Naive B cell (primary cell): ENCODE measurements around the gene MAPK12. TPM values are rescaled to one million over a fixed set of nuclear protein-coding genes. Genes with fewer than 3 reads are reported as not detected.

Experiments used
- ATAC-seq, 2 donors: fragments of 150-1000 bp; cut with Tn5 transposase; 2 replicates each; pipeline ENCODE4 v1.10.0; 2021; ENCODE audit warnings: low read depth in 2 of 2, mild to moderate bottlenecking in 2 of 2, moderate library complexity in 2 of 2
- DNase-seq: peaks from one replicate; pipeline ENCODE4 v3.0.0; 2022
- H3K27ac Mint-ChIP-seq, 6 donors: one replicate each; pipeline ENCODE4 v1.8.0; 2020 to 2022; ENCODE audit warnings: mild to moderate bottlenecking in 6 of 6, mixed read lengths in 6 of 6, moderate library complexity in 5 of 6, inconsistent platforms in 2 of 6
- H3K27me3 Mint-ChIP-seq, 3 donors: one replicate each; pipeline ENCODE4 v1.8.0; 2021 to 2022; ENCODE audit warnings: mixed read lengths in 3 of 3, mild to moderate bottlenecking in 1 of 3
- H3K36me3 Mint-ChIP-seq, 2 donors: one replicate each; pipeline ENCODE4 v1.8.0; 2020 to 2022; ENCODE audit warnings: mixed read lengths in 2 of 2, inconsistent platforms in 1 of 2, mild to moderate bottlenecking in 1 of 2
- H3K4me1 Mint-ChIP-seq, 3 donors: one replicate each; pipeline ENCODE4 v1.8.0; 2020 to 2022; ENCODE audit warnings: mixed read lengths in 3 of 3, inconsistent platforms in 1 of 3, mild to moderate bottlenecking in 1 of 3, moderate library complexity in 1 of 3
- H3K4me3 Mint-ChIP-seq, 8 donors: one replicate each; pipeline ENCODE4 v1.8.0; 2020 to 2022; ENCODE audit warnings: mild to moderate bottlenecking in 8 of 8, mixed read lengths in 8 of 8, moderate library complexity in 8 of 8, inconsistent platforms in 2 of 8
- H3K9me3 Mint-ChIP-seq, 7 donors: one replicate each; pipeline ENCODE4 v1.8.0; 2020 to 2022; ENCODE audit warnings: mixed read lengths in 7 of 7, mild to moderate bottlenecking in 5 of 7, inconsistent platforms in 2 of 7, moderate library complexity in 1 of 7
- polyA plus RNA-seq, 6 donors: library from polyadenylated mRNA; unstranded; fragments of 300-500 nt; fragmentation: Illumina TruSeq; gene quantifications; one replicate each; pipeline ENCODE4 v1.2.3, GENCODE V29; 2021; ENCODE audit warnings: low read depth in 6 of 6

Gene MAPK12
- polyA plus RNA-seq, 6 donors from 2014 or later = 0.04 to 0.19 (median 0.09) TPM; not detected in 1

DNA sequence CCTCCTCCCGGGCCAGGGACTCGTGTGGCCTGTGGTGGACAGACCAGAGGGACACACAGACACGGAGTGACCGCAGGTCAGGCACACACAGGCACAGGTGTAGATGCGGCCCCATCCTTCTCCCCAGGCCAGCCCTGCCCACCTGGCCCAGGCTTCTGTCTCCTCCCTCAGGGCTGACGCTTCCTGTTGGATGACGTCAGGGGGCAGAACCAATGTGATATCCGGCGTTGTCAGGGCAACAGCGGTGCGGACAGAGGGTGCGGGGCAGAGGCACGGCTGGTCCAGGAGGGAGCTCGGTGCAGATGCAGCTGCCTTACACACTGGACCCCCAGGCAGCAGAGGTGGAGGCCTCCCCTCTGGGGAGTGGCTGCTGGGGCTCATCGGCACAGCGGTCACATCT, 13.7 kb downstream of the MAPK12 start:
- Mint-ChIP-seq H3K9me3 (no peaks in the 10 kb centered on the region), H3K4me1 (peaks cover 20 to 36% (median 36%) of the 10 kb centered on the region in 3 donors), H3K27ac (peak overlapping the region in 4 of 6 donors; percentile 75 to 92 (median 83)), H3K27me3 (no peaks in the 10 kb centered on the region), H3K4me3 (peak overlapping the region in 3 of 8 donors; percentile 35 to 81 (median 36)), H3K36me3 (peaks cover 0 to 7% of the 10 kb centered on the region in 2 donors)
- ATAC-seq = no peak
- no peak for DNase-seq

DNA sequence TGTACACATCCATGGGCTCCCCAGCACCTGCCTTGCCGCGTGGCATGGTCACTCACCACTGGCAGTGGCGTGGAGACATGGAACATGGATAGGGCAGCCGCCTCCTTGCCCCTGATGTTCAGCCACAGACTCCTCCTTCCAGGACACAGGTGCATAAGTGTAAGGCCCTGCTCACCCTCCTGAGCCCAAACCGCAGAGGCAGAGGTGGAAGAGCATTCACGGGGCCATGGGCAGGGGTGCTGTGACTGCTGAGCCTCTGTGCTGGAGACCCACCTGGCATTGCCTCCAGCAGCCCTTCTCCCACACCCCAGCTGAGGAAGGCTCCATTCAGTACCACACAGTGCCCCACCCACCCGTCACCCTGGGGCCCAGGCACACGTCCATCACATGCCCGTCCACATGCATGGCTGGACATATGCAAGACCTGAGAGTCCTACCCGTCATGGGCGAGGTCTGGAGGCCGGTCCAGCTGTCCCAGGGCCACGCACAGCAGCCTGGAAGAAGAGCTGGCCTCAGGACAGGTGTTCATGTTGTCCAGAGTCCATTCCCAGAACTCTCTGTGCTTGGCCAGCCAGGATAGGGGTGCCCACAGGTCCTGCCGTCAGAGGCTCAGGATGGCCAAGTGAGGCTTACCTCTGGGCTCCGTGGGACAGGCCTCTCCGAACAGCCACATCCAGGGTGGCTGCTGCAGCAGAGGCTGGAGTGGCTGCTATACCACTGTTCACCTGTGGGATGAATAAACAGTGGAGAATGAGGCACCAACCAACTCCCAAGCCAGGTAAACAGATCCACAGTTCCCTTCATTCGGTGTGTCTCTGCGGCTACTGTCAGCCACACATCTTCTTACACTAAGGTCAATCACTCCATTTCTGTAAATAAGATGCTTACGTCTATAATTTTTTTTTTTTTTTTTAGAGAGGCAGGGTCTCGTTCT, 15.0 kb downstream of the MAPK12 start:
- peaks cover 0 to 7% of the 10 kb centered on the region in 2 donors for H3K36me3 Mint-ChIP-seq
- ATAC-seq (no peak), DNase-seq (no peak)
- peak overlapping the region in 4 of 6 donors; percentile 68 to 100 (median 86) for H3K27ac Mint-ChIP-seq
- no peaks in the 10 kb centered on the region for H3K27me3 Mint-ChIP-seq
- peak overlapping the region; percentile 45 to 100 (median 76) for H3K4me3 Mint-ChIP-seq
- peaks cover 18 to 47% (median 43%) of the 10 kb centered on the region in 3 donors for H3K4me1 Mint-ChIP-seq
- H3K9me3 Mint-ChIP-seq = no peaks in the 10 kb centered on the region

DNA sequence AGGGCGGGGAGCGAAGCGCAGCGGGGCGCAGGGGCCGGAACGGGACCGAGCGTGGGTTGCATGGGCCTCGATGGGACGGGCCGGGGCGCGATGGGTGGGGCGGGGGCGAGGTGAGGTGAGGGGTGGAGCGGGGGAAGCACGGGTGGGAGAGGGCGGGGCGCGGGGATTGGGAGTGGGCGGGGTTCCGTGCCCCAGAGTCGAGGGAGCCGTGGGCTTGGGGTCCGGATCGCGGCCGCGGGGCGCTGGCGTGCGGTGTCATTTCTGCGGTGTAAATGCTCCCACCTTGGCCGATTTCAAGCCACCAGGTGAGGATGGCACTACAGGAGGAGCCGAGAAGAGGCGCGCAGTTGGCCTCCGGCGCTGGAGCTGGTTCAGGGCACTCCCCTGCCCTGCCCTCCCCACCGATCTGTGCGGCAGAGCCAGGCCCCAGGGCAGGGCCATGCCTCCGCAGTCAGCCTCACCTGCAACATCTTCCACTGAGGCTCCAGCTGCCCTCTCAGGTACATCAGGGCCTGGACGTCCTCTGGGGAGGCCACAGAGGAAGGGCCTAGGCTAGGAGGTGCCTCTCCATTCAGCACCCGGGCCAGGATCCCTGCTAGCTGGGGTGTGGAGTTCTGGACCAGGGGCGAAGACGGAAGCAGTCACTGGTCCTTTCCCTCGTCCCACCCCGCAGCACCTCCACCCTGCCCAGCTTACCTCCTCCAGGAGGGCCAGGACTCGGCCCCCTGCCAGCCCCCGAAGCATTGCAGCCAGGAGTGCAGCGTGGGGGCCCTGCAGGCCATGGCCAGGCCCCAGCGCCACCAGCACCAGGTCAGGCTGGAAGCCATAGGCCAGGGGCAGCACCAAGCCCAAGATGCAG, 16.0 kb downstream of the MAPK12 start:
- Mint-ChIP-seq H3K9me3 (no peaks in the 10 kb centered on the region), H3K27me3 (no peaks in the 10 kb centered on the region), H3K4me3 (peak overlapping the region; percentile 84 to 100 (median 99)), H3K4me1 (peaks cover 25 to 58% (median 51%) of the 10 kb centered on the region in 3 donors), H3K27ac (peak overlapping the region; percentile 95 to 100 (median 100)), H3K36me3 (peaks cover 0 to 7% of the 10 kb centered on the region in 2 donors)
- ATAC-seq (peak in 1 of 2 donors; percentile 40), DNase-seq (no peak)

DNA sequence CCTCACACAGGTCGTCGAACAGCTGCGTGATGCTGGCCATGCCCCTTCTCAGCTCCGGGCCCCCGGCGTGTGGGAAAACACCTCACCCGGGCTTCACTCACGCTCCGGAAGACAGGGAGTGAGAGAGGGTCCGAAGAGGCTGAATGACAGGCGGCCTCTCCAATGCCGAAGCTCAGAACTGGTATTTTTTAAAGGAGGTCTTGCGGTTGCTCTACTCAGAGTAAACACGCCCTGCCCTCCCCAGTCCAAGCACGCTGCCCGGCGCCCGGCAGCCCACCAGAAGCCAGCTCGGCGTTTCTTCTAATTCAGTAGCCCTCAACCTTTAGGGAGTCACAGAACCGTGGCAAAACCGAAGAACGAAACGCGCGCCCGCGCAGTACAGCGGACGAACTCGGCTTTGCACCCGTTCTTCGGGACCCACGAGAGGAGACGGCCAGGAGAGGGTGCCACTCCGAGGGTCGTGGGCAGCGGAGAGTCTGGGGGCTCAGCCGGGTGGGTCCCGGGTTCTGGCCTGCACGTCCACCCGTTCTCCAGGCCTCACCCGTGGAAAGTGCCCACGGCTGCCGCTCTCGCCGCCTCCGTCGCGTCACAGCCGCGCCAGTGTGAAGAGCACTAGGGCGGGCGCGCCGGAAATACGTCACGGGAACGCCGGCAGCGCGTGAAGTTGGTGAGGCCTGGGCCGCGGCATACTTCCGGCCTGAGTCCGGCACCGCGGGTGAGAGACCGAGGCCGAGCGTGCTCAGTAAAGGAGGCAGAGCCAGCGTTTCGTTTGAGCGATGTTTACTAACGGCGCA, 16.9 kb downstream of the MAPK12 start, which contains the start of gene TUBGCP6:
TUBGCP6 (minus strand) TSS at position 604 of the 794 bp plus-strand sequence; CDS start at position 40, 564 bp downstream.
- peak; percentile 81 to 84 for ATAC-seq
- H3K4me1 Mint-ChIP-seq = peaks cover 25 to 60% (median 46%) of the 10 kb centered on the region in 3 donors

DNA sequence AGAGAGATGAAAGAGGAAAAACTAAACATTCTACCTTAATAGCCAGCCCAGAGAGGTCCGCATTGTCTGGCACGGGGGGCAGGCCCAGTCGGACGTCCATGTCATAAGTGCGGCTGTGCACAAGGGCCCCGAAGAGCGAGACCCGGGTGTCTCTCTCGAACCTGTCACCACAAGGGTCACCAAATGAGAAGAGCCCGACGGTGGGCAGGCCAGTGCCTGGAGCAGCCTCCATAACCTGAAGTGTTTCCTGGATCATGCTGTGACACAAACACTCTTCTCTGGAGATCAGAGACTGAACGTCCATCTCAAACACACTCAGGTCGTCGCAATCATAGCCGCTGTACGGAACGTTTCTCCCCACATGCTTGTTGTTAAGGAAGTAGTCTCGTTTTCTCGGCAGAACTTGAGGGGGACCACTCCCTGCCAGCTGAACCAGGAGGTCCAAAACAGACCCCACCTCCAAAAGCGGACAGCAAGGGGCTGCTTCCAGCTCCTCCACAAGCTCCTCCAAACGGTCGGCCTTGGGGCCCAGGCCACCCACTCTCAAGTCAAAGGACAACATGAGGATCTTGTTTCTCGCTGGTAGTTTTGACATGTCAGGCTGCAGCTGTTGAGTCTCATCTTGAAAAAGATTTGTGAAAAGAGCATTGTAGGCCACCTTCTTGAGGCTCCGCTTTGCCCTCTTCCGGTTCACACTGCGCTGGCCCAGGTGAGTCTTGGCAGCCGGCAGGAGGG, 17.6 kb downstream of the MAPK12 start:
- Mint-ChIP-seq H3K36me3 (peaks cover 0 to 7% of the 10 kb centered on the region in 2 donors), H3K4me1 (peaks cover 25 to 60% (median 46%) of the 10 kb centered on the region in 3 donors), H3K27me3 (no peaks in the 10 kb centered on the region), H3K4me3 (peak overlapping the region; percentile 84 to 100 (median 99)), H3K27ac (peak overlapping the region; percentile 95 to 100 (median 100)), H3K9me3 (no peaks in the 10 kb centered on the region)
- ATAC-seq = no peak
- no peak for DNase-seq

More for the DNA sequence above, 16.9 kb downstream of the MAPK12 start, which contains the start of gene TUBGCP6:
- H3K36me3 Mint-ChIP-seq = peaks cover 0 to 7% of the 10 kb centered on the region in 2 donors
- H3K9me3 Mint-ChIP-seq = no peaks in the 10 kb centered on the region
- H3K4me3 Mint-ChIP-seq = peak within 1 kb of the TSS; percentile 84 to 100 (median 99)
- H3K27ac Mint-ChIP-seq = peak within 1 kb of the TSS; percentile 95 to 100 (median 100)
- peak; percentile 93 for DNase-seq
- H3K27me3 Mint-ChIP-seq = no peaks in the 10 kb centered on the region

DNA sequence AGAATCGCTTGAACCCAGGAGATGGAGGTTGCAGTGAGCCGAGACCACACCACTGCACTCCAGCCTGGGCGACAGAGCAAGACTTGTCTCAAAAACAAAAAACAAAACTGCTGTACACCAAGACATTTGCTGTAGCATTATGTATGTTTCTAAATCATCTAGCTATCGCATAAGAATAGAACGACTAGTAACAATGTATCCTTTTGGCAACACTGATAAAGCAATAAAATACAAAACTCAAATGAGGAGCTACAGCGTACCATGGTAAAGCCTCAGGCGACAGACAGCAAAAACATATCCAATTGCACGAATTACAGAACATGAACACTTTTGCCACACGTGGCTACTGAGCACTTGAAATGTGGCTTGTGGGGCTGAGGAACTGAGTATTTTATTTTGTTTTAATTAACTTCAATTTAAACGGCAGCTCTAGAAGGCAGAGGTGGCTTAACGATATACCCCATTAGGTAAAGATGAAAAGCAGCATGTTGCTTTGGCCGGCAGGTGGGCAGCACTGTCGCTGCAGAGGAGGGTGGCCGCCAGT, 19.0 kb downstream of the MAPK12 start:
- Mint-ChIP-seq H3K27ac (peak overlapping the region in 4 of 6 donors; percentile 39 to 95 (median 61)), H3K4me3 (peak overlapping the region; percentile 84 to 100 (median 99)), H3K9me3 (no peaks in the 10 kb centered on the region), H3K36me3 (peaks cover 0 to 7% of the 10 kb centered on the region in 2 donors), H3K4me1 (peaks cover 22 to 60% (median 48%) of the 10 kb centered on the region in 3 donors), H3K27me3 (no peaks in the 10 kb centered on the region)
- ATAC-seq = no peak
- no peak for DNase-seq

DNA sequence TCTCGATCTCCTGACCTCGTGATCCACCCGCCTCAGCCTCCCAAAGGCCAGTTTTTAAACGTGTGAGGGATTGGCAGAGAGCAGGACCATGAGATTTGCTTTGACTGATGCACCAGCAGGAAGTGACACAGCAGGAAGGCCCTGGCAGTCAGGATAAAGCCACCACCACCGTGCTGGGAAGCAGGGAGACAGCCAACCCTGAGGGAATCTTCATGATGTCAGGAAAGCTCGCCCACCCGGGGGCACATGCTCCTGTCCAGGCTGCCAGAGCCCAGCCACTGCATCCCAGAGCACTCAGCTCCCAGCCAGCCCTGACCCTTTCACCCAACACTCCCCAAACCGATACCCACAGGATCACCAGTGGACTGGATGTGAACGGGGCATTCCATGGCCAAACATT, 22.7 kb downstream of the MAPK12 start:
- ATAC-seq = no peak
- H3K4me1 Mint-ChIP-seq = peaks cover 34 to 63% (median 49%) of the 10 kb centered on the region in 3 donors
- H3K36me3 Mint-ChIP-seq = no peaks in the 10 kb centered on the region
- H3K27me3 Mint-ChIP-seq = no peaks in the 10 kb centered on the region
- no peak overlapping the region for H3K4me3 Mint-ChIP-seq
- no peak overlapping the region for H3K27ac Mint-ChIP-seq
- no peaks in the 10 kb centered on the region for H3K9me3 Mint-ChIP-seq
- no peak for DNase-seq

DNA sequence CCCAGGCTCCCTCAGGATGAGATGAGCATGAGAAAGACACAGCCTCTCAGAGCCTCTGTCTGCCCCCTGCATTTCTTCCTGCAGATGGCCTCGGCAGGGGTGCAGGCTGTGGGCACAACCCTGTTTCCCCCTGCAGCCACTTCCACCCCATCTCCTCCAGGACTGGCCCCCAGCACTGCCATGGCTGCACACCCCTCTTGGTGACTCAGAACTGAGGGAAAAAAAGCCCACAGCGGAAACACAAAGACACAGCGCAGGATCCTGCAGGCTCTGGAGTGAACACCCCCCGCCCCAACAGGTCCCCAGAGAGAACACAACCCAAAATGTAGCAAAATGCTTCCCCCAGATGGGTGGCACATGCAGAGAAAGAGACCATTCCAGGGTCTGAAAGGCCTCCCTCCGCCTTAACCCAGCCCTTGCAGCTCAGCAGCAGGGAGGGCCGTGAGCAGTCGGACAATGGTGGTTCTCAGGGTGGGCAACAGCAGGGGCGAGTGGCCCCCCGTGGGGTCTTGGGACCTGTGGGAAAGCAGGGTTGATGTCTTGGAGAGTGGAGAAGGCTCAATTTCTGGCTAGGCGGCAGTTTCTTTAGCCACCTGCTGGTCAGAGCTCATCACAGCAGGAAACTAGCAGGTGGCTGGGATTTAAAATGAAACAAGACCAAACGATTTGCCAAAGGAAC, 24.6 kb downstream of the MAPK12 start:
- peaks cover 31 to 46% (median 37%) of the 10 kb centered on the region in 3 donors for H3K4me1 Mint-ChIP-seq
- no peaks in the 10 kb centered on the region for H3K27me3 Mint-ChIP-seq
- no peaks in the 10 kb centered on the region for H3K9me3 Mint-ChIP-seq
- DNase-seq (no peak), ATAC-seq (no peak)
- H3K27ac Mint-ChIP-seq = no peak overlapping the region
- no peaks in the 10 kb centered on the region for H3K36me3 Mint-ChIP-seq
- H3K4me3 Mint-ChIP-seq = no peak overlapping the region

DNA sequence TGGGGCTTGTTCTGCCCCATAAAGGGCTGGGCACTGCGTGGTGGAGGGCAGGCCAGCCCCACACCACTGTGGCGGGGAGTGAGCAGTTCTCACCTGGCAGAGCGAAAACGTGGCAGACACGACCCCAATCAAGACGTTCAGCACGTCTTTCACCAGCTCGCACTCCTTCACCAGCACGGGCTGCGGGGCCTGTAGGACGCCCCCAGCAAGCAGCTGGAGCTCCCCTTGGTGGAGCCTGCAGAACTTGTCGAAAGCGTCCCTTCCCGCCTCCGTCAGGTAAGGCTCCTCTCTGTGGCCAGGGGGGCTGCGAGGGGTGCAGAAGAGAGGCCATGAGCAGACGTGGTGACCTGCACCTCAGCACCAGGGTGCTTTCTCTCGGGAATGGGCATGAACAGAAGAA, 28.3 kb downstream of the MAPK12 start:
- H3K4me3 Mint-ChIP-seq = no peak overlapping the region
- H3K27ac Mint-ChIP-seq = no peak overlapping the region

DNA sequence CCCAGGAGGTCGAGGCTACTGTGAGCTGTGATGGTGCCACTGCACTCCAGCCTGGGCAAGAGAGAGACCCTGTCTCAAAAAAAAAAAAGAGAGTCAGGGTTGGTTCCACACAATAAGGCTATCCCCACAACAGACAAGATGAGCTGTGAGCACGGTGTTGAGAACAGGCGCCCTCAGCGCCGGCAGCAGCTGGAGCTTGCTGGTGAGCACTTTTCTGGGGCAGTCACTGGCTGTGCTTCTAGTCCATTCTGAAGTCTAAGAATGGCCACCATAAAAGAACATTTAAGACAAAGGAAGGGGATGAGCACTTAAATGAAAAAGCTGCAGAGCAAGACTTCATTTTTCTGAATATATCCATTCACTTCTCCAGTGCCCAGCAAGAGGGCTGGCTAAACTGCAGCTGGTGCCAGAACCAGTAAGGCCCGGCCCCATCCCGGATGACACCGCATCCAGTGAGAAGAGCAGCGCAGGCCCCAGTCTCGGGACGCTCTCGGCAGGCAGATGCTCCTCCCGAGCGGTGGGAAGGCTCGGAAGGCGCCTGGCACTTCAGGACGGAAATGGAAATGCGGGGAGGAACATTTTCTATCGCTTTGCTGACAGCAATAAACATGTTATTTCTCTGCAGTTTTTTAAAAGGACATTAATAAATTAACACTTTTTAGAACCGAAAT, 28.9 kb downstream of the MAPK12 start:
- Mint-ChIP-seq H3K27ac (peak overlapping the region in 1 of 6 donors; percentile 54), H3K4me1 (peaks cover 25 to 31% (median 26%) of the 10 kb centered on the region in 3 donors), H3K4me3 (peak overlapping the region in 1 of 8 donors; percentile 27), H3K36me3 (peaks cover 0 to 5% of the 10 kb centered on the region in 2 donors), H3K27me3 (no peaks in the 10 kb centered on the region), H3K9me3 (no peaks in the 10 kb centered on the region)
- DNase-seq (no peak), ATAC-seq (no peak)

More for the DNA sequence above, 28.3 kb downstream of the MAPK12 start:
- no peaks in the 10 kb centered on the region for H3K9me3 Mint-ChIP-seq
- no peaks in the 10 kb centered on the region for H3K27me3 Mint-ChIP-seq
- H3K36me3 Mint-ChIP-seq = peaks cover 0 to 5% of the 10 kb centered on the region in 2 donors
- ATAC-seq (no peak), DNase-seq (no peak)
- peaks cover 30 to 31% (median 31%) of the 10 kb centered on the region in 3 donors for H3K4me1 Mint-ChIP-seq

DNA sequence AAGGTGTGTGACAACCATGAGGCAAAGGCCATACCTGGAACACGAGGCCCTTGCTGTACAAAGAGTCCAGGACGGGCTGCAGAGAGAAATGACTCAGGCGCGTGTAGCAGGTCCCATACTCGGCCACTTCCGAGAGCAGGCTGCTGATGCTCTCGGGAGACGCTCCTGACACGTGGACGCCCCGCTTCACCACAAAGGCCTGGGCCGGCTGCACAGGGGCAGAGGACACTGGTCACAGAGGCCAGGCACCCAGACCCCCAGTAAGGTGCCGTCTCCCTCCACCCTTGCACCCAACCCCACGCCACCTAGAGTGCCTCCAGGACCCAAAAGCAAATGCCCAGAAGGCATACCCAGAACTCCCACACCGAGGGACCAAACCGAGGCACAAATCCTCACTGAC, 32.1 kb downstream of the MAPK12 start:
- H3K27me3 Mint-ChIP-seq = no peaks in the 10 kb centered on the region
- peaks cover 0 to 5% of the 10 kb centered on the region in 2 donors for H3K36me3 Mint-ChIP-seq
- H3K27ac Mint-ChIP-seq = no peak overlapping the region
- no peak for DNase-seq
- no peaks in the 10 kb centered on the region for H3K9me3 Mint-ChIP-seq
- no peak for ATAC-seq
- peaks cover 13 to 19% (median 19%) of the 10 kb centered on the region in 3 donors for H3K4me1 Mint-ChIP-seq
- H3K4me3 Mint-ChIP-seq = no peak overlapping the region
